Putamen (tissue), 1 donor: Measurements from ENCODE around the gene TP53AIP1.
"Not testable (repeated sequence)": the region's sequence is repeated elsewhere in the genome, so short reads cannot be mapped to it uniquely, and the experiment has no call there.

ENCODE experiments used
- DNase-seq: peaks from one replicate; pipeline ENCODE4 v3.0.0-alpha.2; 2016; ENCODE audit warnings: low spot score

The TP53AIP1 gene

GRCh38 chr11:128924510-128925249, 18.0 kb downstream of the TP53AIP1 start:
- DNase-seq, result no peak

GRCh38 chr11:128924104-128924503, 18.6 kb downstream of the TP53AIP1 start:
- no peak for DNase-seq

- no peak for DNase-seq
Measured at GRCh38 chr11:128921793-128922192, 20.9 kb downstream of the TP53AIP1 start.

GRCh38 chr11:128920666-128921065, 22.0 kb downstream of the TP53AIP1 start:
- no peak for DNase-seq

GRCh38 chr11:128919635-128920034, 23.0 kb downstream of the TP53AIP1 start:
- DNase-seq, result not testable (repeated sequence)

GRCh38 chr11:128919216-128919615, 23.5 kb downstream of the TP53AIP1 start:
- no peak for DNase-seq

- DNase-seq, result no peak
Measured at GRCh38 chr11:128917144-128917724, 25.4 kb downstream of the TP53AIP1 start.

GRCh38 chr11:128916681-128917080, 26.0 kb downstream of the TP53AIP1 start:
- no peak for DNase-seq

GRCh38 chr11:128916037-128916572, 26.6 kb downstream of the TP53AIP1 start:
- DNase-seq, result no peak

- DNase-seq, result no peak
Measured at GRCh38 chr11:128915149-128915521, 27.5 kb downstream of the TP53AIP1 start.

GRCh38 chr11:128914216-128915148, 28.2 kb downstream of the TP53AIP1 start:
- DNase-seq, result no peak

- no peak for DNase-seq
Measured at GRCh38 chr11:128913806-128914205, 28.9 kb downstream of the TP53AIP1 start.

- DNase-seq, result no peak
Measured at GRCh38 chr11:128911701-128912100, 31.0 kb downstream of the TP53AIP1 start.

- DNase-seq, result no peak
Measured at GRCh38 chr11:128911239-128911638, 31.4 kb downstream of the TP53AIP1 start.

- DNase-seq, result no peak
Measured at GRCh38 chr11:128910576-128910975, 32.1 kb downstream of the TP53AIP1 start.

- DNase-seq, result no peak
Measured at GRCh38 chr11:128909438-128910125, 33.1 kb downstream of the TP53AIP1 start.

- DNase-seq, result no peak
Measured at GRCh38 chr11:128908391-128909246, 34.1 kb downstream of the TP53AIP1 start.

- DNase-seq, result no peak
Measured at GRCh38 chr11:128907585-128907984, 35.1 kb downstream of the TP53AIP1 start.

GRCh38 chr11:128906185-128907050, 36.3 kb downstream of the TP53AIP1 start:
- DNase-seq, result no peak
